ENCODE data around the gene UBE2L5.

The UBE2L5 gene

GRCh38 chr13:30477346-30478195, 55.3 kb downstream of the UBE2L5 start:
- DNase-seq, result no peak
